ENCODE data around the gene EPS8L3.

- no peak for TF ChIP-seq POLR2A (IDR thresholded peaks at IDR 0.05)
- no peak for TF ChIP-seq CTCF (IDR thresholded peaks at IDR 0.05)
Measured at GRCh38 chr1:109730666-109731065, 33.1 kb downstream of the EPS8L3 start.
